GM21447 (cell line): Measurements from ENCODE around the gene WDR64.
A peak's percentile ranks its signal among the peaks of the same experiment; 100 is the strongest.

ENCODE experiments used
- ATAC-seq: cut with Tn5 transposase; IDR thresholded peaks from one replicate; pipeline ENCODE4 v1.9.1; 2021; ENCODE audit not compliant: unreplicated experiment

WDR64 gene

DNA sequence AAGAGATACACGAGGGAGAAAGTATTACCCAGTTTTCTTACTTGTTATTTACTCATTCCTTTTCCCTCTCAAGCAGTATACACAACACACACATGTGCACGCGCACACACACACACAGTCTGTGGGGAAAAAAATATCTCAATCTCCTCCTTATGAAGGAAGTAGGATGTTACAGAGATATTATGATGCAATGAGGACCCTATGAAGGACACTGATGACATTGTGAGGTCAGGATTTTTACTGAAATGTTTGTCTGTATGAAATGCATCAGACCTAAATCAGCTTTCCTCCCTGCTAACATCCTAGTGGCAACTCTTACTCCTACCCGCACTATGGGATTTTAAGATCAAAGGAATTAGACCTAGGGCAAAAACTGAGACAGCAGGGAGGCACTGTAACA lies at the start of gene WDR64:
Gene WDR64 (plus strand): TSS at position 270 of the 400 bp plus-strand sequence. CDS start 204 bp downstream, outside the sequence.
- ATAC-seq = no peak

DNA sequence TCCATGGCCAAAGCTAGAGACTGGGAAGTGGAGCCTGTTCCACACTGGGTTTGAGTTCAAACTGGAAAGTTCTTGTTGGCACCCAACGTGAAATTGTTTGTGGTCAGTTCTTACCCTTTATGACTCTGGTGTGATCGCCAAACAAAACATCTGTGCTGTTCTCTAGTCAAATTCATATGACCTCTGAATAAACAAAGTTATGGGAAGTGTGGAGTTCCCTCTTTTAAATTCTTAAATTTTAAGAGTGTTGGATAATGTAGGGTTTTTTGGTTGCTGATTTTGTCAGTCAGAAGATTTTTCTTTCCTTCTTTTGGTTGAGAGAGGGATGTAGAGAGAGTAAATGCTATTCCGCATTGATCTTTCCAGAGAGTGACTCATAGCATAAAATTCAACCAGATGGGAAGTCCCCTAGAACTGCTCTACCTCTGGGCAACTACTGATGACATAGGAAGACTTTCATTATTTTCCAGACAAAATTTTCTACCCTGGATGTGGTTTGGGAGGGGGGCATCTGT lies 48.3 kb upstream of the WDR64 start:
- no peak for ATAC-seq

GRCh38 chr1:241605146-241605805 lies 46.8 kb upstream of the WDR64 start:
- no peak for ATAC-seq

DNA sequence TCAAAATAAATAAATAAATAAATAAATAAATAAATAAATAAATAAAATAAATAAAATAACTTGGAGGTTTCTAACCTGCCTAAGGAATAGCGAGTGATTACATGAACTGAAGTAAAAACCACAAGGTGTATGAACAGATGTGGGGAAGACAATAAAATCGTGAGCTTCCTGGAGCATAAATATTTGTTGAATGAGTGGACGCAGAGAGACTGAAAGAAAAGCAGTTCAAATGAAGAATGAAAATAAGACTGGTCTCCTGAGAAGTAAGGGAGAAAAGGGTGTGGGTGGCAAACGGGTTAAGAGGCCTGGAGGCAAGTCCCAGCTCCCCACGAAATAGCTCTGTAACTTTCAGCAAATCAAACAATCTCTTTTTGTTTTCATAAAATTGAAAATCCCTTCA lies 45.5 kb upstream of the WDR64 start:
- no peak for ATAC-seq

- ATAC-seq = no peak
These were observed 44.6 kb upstream of the WDR64 start for GRCh38 chr1:241607497-241607896.

- no peak for ATAC-seq
These were observed 43.6 kb upstream of the WDR64 start for GRCh38 chr1:241608379-241609033.

DNA sequence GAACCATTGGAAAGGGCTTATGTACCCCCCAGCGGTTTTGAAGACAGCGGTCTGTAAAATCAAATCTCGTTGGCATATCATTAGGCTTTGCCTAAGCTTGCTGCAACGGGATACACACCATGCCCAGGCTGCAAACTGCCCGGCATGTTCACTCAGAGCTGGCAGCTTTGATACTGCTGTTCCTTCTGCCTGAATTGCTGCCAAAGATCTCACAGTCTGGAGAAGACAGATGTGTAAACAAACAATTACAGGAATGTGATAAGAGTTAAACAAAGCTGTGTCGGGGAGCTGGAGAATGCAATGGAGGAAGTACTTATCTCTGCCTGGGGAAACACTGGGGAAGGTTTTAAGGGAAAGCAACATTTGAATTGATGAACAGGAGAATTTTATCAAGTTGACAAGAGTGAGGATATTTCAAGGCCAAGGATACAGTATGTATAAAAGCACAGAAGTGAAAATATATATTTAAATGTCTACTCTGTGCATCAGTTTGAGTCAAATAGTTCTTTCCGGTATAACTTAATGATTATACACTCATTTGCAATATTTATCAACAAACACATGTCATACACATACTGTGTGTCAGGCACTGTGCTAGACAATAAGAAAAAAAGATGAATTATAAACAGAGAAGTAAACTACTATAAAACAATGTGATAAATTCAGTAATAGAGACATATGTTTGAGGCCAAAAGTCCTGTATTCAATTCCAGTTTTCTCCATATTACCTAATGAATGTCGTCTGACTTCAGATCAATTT lies 41.8 kb upstream of the WDR64 start:
- no peak for ATAC-seq

GRCh38 chr1:241611063-241611462 lies 41.0 kb upstream of the WDR64 start:
- peak; percentile 93 for ATAC-seq

- no peak for ATAC-seq
These were observed 40.3 kb upstream of the WDR64 start for GRCh38 chr1:241611736-241612135.

DNA sequence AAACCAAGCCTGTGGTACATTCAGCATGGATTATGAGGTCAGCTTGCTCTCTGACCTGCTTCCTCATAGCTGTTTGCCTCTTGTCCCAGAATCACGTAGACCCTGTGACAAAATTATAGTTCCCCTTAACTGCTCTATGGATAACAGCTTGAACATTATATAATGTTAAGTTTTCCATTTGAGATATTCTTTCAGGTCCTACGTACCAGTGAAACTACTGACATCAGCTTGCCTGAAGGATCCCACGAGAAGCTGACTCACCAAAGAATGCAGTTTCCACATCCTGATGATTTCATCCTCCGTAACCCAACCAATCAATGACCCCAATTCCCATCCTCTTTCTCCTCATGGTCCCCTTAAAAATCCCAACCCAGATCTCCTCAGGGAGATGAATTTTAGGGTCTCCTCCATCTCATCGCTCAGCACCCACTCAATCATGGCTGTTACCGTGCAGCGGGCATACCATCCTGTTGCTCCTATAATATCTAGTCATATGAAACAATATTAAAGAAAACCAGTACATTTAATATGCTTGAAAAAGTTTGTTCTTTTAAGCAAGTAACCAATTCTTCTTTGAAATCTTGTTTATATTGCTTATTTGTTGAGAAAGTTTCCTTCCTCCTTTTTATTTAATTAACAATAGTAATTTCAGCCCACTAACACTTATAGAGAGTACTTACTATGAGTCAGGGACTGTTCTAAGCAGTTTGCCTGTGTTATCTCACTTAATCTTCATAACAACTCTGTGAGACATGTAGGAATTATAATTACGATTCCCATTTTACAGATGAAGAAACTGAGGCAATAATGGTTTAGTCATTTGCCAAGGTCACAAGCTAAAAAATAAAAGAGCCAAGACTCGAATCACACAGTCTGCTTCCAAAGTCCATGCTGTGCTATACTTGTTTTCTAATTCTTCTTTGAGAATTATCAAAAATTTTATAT lies 39.3 kb upstream of the WDR64 start:
- no peak for ATAC-seq

DNA sequence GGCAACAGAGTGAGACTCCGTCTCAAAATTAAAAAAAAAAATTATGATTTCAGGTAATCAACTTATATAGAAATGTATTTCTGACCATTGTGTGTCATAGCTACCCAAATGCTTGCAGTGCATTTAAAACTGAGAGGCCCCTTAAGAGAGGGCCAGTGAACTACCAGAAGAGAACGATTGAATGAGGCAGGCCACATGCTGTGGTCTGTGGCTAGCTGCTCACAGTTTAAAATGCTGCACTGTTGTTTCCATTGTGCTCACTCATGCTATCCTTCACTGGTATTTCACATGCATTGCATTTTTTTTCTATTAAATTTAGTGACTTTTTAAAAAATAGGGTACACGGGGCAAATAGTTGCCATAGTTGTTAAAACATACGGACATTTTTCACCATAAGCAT lies 37.9 kb upstream of the WDR64 start:
- ATAC-seq = no peak

DNA sequence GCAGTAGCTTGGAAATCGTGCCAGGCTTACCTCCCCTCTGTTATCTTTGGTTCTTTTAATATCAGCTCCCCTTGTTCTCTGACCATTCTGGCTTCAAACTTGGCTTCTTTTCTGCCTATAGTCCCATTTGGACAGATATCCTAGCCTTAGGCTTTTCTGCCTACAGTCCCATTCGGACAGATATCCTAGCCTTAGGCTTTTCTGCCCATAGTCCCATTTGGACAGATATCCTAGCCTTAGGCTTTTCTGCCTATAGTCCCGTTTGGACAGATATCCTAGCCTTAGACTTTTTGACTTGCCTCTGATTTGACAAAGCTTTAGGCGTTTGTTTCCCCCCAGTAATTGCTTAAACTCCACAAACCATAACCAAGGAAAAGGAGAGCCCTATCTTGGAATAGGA lies 37.5 kb upstream of the WDR64 start:
- no peak for ATAC-seq

- no peak for ATAC-seq
These were observed 36.8 kb upstream of the WDR64 start for GRCh38 chr1:241615043-241615974.

- ATAC-seq = no peak
These were observed 34.7 kb upstream of the WDR64 start for GRCh38 chr1:241617426-241617825.

DNA sequence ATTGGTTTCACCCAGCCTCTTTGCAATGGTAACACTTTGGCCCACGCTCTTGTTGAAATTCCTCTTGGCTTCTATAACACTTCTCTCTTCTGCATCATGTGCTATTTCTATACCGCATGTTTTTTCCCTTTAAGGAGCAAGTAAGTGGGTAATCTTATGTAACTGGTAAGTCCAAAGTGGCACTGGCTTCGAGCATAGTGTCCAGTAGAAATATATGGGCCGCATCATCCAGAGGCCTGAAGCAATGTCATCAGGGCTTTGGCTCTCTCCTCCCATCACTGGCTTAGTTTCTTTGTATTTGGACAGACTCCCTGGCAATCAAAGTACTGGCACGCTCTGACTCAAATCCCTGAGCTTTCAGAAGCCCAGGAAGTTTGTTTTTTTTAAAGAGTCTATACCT lies 29.4 kb upstream of the WDR64 start:
- ATAC-seq = no peak

GRCh38 chr1:241624935-241625334 lies 27.1 kb upstream of the WDR64 start:
- no peak for ATAC-seq

DNA sequence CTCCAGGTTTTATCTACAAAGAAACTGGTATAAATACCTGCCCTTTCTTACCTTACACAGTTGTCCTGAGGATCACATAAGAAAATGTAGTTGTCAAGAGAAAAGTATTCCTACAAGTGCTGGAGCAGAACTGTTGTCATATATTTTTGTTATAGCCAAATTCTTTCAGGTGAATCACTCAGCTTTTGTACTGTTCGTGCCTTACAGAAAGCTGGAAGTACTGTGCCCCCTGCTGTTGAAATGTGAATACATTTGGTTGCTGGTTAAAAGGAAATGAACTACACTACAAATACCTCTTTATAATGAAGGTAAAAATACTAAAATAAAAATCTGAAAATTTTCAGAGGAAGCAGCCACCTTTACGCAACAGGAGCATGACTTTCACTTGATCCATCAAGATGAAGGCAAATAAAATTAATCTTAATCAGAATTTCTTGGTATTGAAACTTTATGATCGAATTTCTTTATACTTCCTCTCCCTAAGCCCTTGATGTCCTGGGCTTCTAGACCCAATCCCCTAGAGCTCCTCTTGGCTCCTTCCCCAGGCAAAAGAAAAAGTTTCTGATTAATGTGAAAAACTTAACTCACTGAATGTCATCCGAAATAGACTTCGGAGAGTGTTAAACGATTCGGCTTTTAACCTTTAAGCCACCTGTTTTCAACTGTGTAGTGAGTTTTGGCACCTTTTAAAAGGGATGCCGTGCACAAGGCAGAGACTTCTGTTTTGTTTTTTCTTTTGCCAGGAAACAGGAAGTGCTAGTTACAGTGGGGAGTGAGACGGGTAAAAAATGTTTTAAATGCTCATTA lies 24.4 kb upstream of the WDR64 start:
- peak; percentile 80 for ATAC-seq

DNA sequence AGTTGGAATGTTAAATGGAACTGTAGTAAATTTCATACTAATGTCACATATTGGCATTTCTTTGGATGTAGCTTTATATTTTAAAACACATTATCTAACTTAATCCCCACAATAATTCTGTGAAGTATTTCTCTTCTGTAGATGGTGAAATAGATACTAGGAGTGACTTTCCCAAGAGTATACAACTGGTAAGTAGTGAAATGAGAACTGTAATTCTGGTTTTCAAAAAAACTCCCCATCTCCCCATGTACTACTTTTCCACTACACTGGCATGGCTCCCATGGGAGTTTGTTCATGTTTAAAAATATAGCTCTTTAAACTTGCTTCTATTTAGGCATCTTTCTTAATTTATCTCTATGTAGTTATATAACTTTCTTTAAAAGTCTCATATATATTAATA lies 22.1 kb upstream of the WDR64 start:
- ATAC-seq = no peak

- ATAC-seq = no peak
These were observed 21.6 kb upstream of the WDR64 start for GRCh38 chr1:241630476-241630875.
